ENCODE data around the gene PRG3. TPM values are rescaled to one million over a fixed set of nuclear protein-coding genes. Genes with fewer than 3 reads are reported as not detected.
A peak's percentile ranks its signal among the peaks of the same experiment; 100 is the strongest.

Gene PRG3
- total and polyA plus RNA-seq, 9 of the 15 experiments (the other 6 are each of a cell fraction or from before 2014, with no cell fraction given): 0.18 to 0.55 (median 0.38) TPM; not detected in 6

- TF ChIP-seq BRF2 (IDR thresholded peaks at IDR 0.05; ENCODE audit: borderline replicate concordance, insufficient read depth, insufficient read length) (no peak), EP400 (IDR thresholded peaks at IDR 0.05) (no peak; the same call in 1 of the 2 replicates), CTCF (IDR thresholded peaks at IDR 0.05 in 2 of 3, conservative IDR thresholded peaks at IDR 0.05 in 1 of 3; ENCODE audit: insufficient read depth in 2 of 3, low read depth in 1 of 3, low read length in 3 of 3) (0 out of 6 replicates have a peak, but pooled peaks of 1 of the 3 experiments have one; percentile 1), ZNF79 (CRISPR knock-in tag; IDR thresholded peaks at IDR 0.05; ENCODE audit: low read depth) (no peak), CTBP1 (IDR thresholded peaks at IDR 0.05; ENCODE audit: borderline replicate concordance) (peak; percentile 55), MTA1 (IDR thresholded peaks at IDR 0.05; ENCODE audit: borderline replicate concordance) (peak; percentile 52; the same call in 1 of the 2 replicates), ZNF766 (CRISPR knock-in tag; conservative IDR thresholded peaks at IDR 0.05) (no peak), HDAC8 (tag; IDR thresholded peaks at IDR 0.05) (no peak), ZNF609 (CRISPR knock-in tag; IDR thresholded peaks at IDR 0.05; ENCODE audit: borderline replicate concordance) (no peak), SAFB (IDR thresholded peaks at IDR 0.05; ENCODE audit: borderline replicate concordance, low read depth, low read length) (no peak), ZNF512 (tag; IDR thresholded peaks at IDR 0.05) (no peak), ZBED1 (IDR thresholded peaks at IDR 0.05) (no peak), HBP1 (CRISPR knock-in tag; IDR thresholded peaks at IDR 0.05) (peak; percentile 81; the same call in 1 of the 2 replicates), NFXL1 (CRISPR knock-in tag; IDR thresholded peaks at IDR 0.05) (no peak), BHLHE40 (IDR thresholded peaks at IDR 0.05; ENCODE audit: low read length) (peak; percentile 75), MECOM (CRISPR knock-in tag; IDR thresholded peaks at IDR 0.05) (no peak)
These were observed 46.2 kb upstream of the PRG3 start, which contains the start of gene SLC43A3 (continued) for GRCh38 chr11:57426929-57427726.

All from K562 (cell line).